BLaER1 treated with 17β-estradiol and CSF1 and Interleukin-3, amounts not matched to agents 10 nM and 100 nM (cell line): ENCODE measurements around the gene SPIRE2.
"Not testable (repeated sequence)": the region's sequence is repeated elsewhere in the genome, so short reads cannot be mapped to it uniquely, and the experiment has no call there.

Source experiments
- H3K27ac ChIP-seq, 11 experiments: shearing (Covaris generic); formaldehyde crosslinking; 2 replicates each; pipeline ENCODE4 v1.8.1; 2022
- H3K27me3 ChIP-seq, 11 experiments: shearing (Covaris generic); formaldehyde crosslinking; 2 replicates each; pipeline ENCODE4 v1.8.1; 2022
- H3K36me3 ChIP-seq, 11 experiments: shearing (Covaris generic); formaldehyde crosslinking; 2 replicates each; pipeline ENCODE4 v1.8.1; 2022
- H3K4me1 ChIP-seq, 10 experiments: shearing (Covaris generic); formaldehyde crosslinking; 2 replicates each; pipeline ENCODE4 v1.8.1; 2022
- H3K4me2 ChIP-seq, 11 experiments: shearing (Covaris generic); formaldehyde crosslinking; 2 replicates each; pipeline ENCODE4 v1.8.1; 2022
- H3K4me3 ChIP-seq, 10 experiments: shearing (Covaris generic); formaldehyde crosslinking; 2 replicates each; pipeline ENCODE4 v1.8.1; 2022
- H3K9ac ChIP-seq, 11 experiments: shearing (Covaris generic); formaldehyde crosslinking; 2 replicates each; pipeline ENCODE4 v1.8.1; 2022
- H3K9me3 ChIP-seq, 11 experiments: shearing (Covaris generic); formaldehyde crosslinking; replicated peaks in 1 of 11; 2 replicates each; pipeline ENCODE4 v1.8.1; 2022
- H4K20me1 ChIP-seq, 11 experiments: shearing (Covaris generic); formaldehyde crosslinking; 2 replicates each; pipeline ENCODE4 v1.8.1; 2022
- Cebpa-rat ChIP-seq, 11 experiments: shearing (Covaris generic); IDR thresholded peaks; 2 replicates each; pipeline ENCODE4 v1.8.1; 2022

SPIRE2 gene

DNA sequence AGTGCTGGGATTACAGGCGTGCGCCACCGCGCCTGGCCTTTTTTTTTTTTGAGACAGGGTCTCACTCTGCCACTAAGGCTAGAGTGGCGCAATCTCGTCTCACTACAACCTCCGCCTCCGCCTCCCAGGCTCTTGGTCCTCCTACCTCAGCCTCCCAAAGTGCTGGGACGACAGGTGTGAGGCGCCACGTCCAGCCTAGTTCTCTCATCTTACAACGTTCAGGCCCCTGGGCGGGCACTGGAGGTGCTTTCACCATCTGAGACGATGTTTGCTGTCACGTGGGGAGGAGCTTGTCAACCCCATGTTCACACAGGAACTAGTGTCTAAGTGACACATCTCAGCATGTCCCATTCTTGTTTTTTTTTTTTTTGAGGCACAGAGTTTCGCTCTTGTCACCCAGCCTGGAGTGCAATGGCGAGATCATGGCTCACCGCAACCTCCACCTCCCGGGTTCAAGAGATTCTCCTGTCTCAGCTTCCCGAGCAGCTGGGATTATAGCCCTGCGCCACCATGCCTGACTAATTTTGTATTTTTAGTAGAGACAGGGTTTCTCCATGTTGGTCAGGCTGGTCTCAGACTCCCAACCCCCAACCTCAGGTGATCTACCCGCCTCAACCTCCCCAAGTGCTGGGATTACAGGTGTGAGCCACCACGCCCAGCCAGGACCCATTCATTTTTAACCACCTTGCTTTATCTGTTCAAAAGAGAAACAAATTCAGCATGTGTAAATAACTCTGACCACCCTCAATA, 6.7 kb upstream of the SPIRE2 start:
- peak overlapping the region in 1 of 11 experiments; percentile 31; a peak in 1 of 22 replicates for H3K27ac ChIP-seq
- no peak for TF ChIP-seq Cebpa-rat (IDR thresholded peaks at IDR 0.05)
- peak overlapping the region in 5 of 11 experiments; percentile 28 to 54 (median 46); a peak in 4 of 22 replicates for H3K9ac ChIP-seq

DNA sequence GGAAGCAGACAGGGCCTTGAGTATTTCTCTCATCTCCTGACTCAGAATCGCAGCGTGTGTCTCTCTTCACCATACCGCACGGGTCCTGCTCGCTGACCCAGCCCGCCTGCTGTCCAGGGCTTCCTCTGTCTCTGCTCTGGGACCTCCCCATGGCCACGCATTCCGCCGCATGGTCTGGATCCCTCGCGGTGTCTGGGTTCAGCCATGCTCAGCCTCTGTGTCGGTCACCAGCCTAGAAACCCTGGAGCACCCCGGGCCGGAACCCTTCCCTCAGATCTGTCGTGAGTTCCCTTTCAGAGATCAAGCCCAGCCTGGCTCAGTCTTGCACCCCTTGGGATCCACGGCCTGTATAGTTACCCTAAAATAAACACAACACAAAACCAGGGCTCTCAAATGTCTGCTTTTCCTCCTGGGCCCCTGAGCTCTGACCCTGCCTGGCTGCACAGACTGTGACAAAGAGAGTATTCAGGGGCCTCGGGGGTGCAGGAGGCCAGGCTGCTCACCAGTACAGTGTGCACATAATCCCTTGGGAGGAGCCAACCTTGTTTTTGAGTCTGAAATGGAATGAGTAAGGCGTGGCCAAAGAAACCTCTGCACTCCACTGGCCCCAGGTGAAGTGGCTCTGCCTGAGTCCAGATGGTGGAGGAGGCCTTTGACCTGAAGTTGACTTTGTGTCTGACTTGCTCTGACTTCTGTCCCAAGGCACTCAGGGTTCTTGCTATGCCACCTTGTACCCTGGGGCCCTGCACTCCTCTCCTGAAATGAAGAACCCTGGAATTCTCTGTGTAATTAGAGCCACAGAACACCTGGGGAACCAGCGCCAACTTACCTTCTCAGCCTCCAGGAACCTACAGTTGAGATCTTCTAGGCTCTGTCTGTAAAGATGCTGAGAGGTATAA, 5.8 kb upstream of the SPIRE2 start:
- Histone ChIP-seq H3K4me1 (peaks cover 16 to 45% (median 38%) of the 10 kb centered on the region in 10 experiments), H3K4me2 (peak overlapping the region; percentile 41 to 79 (median 64); a peak in 21 of 22 replicates), H3K4me3 (no peak overlapping the region), H3K9me3 (no peaks in the 10 kb centered on the region), H3K27me3 (peaks cover 0 to under 1% (median 0%) of the 10 kb centered on the region in 11 experiments; a peak in 1 of 22 replicates), H3K27ac (peak overlapping the region in 2 of 11 experiments; percentile 2 to 31; a peak in 3 of 22 replicates), H4K20me1 (peaks cover 0 to 23% (median 0%) of the 10 kb centered on the region in 11 experiments; a peak in 4 of 22 replicates), H3K36me3 (no peaks in the 10 kb centered on the region), H3K9ac (peak overlapping the region in 6 of 11 experiments; percentile 12 to 54 (median 40); a peak in 6 of 22 replicates)
- no peak for TF ChIP-seq Cebpa-rat (IDR thresholded peaks at IDR 0.05)

More for the DNA sequence above, 6.7 kb upstream of the SPIRE2 start:
- no peaks in the 10 kb centered on the region for H3K36me3 ChIP-seq
- H3K4me1 ChIP-seq = peaks cover 15 to 46% (median 38%) of the 10 kb centered on the region in 10 experiments
- H4K20me1 ChIP-seq = peaks cover 0 to 15% (median 0%) of the 10 kb centered on the region in 11 experiments; a peak in 3 of 22 replicates
- H3K4me3 ChIP-seq = no peak overlapping the region
- H3K27me3 ChIP-seq = no peaks in the 10 kb centered on the region
- H3K4me2 ChIP-seq = peak overlapping the region; percentile 41 to 79 (median 64); a peak in 21 of 22 replicates
- H3K9me3 ChIP-seq = no peaks in the 10 kb centered on the region

- peaks cover 0 to 27% (median 0%) of the 10 kb centered on the region in 11 experiments; a peak in 4 of 22 replicates for H4K20me1 ChIP-seq
- TF ChIP-seq Cebpa-rat (IDR thresholded peaks at IDR 0.05) = no peak
- no peak overlapping the region for H3K27ac ChIP-seq
- H3K9ac ChIP-seq = no peak overlapping the region
- no peaks in the 10 kb centered on the region for H3K9me3 ChIP-seq
- H3K27me3 ChIP-seq = peaks cover 0 to 5% (median 0%) of the 10 kb centered on the region in 11 experiments; a peak in 1 of 22 replicates
- peaks cover 18 to 45% (median 39%) of the 10 kb centered on the region in 10 experiments for H3K4me1 ChIP-seq
- no peaks in the 10 kb centered on the region for H3K36me3 ChIP-seq
- no peak overlapping the region for H3K4me3 ChIP-seq
- H3K4me2 ChIP-seq = peak overlapping the region in 8 of 11 experiments; percentile 41 to 79 (median 70); a peak in 13 of 22 replicates
These were observed 5.0 kb upstream of the SPIRE2 start for GRCh38 chr16:89823087-89823823.

GRCh38 chr16:89823824-89824148, 4.5 kb upstream of the SPIRE2 start:
- H3K4me3 ChIP-seq, H3K9ac ChIP-seq, H3K4me2 ChIP-seq, H3K27me3 ChIP-seq, H3K9me3 ChIP-seq, H3K36me3 ChIP-seq, H3K27ac ChIP-seq: not testable (repeated sequence)
- peaks cover 0 to 30% (median 3%) of the 10 kb centered on the region in 11 experiments; a peak in 12 of 22 replicates for H4K20me1 ChIP-seq
- peaks cover 17 to 45% (median 38%) of the 10 kb centered on the region in 10 experiments for H3K4me1 ChIP-seq

GRCh38 chr16:89826531-89827382, 1.5 kb upstream of the SPIRE2 start:
- peaks cover 0 to 10% (median 4%) of the 10 kb centered on the region in 11 experiments; a peak in 6 of 22 replicates for H3K27me3 ChIP-seq
- TF ChIP-seq Cebpa-rat (IDR thresholded peaks at IDR 0.05) = no peak
- no peak overlapping the region for H3K9ac ChIP-seq
- peaks cover 0 to 45% (median 19%) of the 10 kb centered on the region in 11 experiments; a peak in 15 of 22 replicates for H4K20me1 ChIP-seq
- H3K27ac ChIP-seq = no peak overlapping the region
- H3K4me3 ChIP-seq = no peak overlapping the region
- H3K9me3 ChIP-seq = no peaks in the 10 kb centered on the region
- no peaks in the 10 kb centered on the region for H3K36me3 ChIP-seq
- H3K4me2 ChIP-seq = peak overlapping the region in 8 of 11 experiments; percentile 1 to 95 (median 86); a peak in 10 of 22 replicates
- H3K4me1 ChIP-seq = peaks cover 22 to 48% (median 39%) of the 10 kb centered on the region in 10 experiments

DNA sequence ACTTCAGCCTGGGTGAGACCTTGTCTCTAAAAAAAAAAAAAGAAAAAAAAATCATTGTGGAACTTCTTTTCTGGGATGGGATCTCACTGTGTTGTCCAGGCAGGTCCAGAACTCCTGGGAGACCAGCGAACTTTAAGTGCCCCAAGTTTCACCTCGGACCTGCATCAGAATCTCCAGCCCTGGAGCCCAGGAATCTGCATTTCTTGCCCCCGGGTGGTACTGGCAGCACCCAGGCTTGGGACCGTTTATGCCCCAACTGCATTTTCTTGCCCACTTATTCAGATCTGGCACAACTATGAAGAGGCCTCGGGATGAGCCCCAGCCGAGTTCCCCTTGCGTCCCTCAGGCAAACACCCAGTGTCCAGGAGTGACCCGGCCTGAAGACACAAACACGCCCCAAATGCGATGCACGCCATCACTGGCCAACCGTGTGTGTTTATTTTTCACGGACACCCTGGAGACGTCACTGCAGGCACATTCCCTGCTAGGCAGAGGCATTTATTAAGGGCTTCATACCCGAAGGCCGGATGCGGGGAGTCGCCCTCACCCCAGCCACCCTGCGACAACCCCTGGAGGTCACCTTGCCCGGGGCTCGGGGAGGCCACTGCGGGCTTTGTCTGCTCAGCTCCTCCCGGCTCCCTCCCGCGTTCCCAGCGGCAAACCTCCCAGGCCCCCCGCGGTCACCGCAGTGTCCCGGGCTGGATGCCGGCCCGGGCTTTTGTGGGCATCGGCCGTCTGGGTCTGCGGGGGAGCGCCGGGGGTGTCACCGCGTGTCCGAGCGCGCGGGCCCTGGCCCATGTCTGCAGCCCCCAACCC, 684 bp upstream of the SPIRE2 start:
- Histone ChIP-seq H3K27ac (no peak overlapping the region), H3K9me3 (no peaks in the 10 kb centered on the region), H3K4me2 (peak overlapping the region; percentile 78 to 95 (median 88)), H3K4me3 (peak overlapping the region; percentile 37 to 66 (median 54); a peak in 17 of 20 replicates), H3K9ac (peak overlapping the region in 6 of 11 experiments; percentile 32 to 63 (median 50); a peak in 8 of 22 replicates), H3K36me3 (no peaks in the 10 kb centered on the region), H3K4me1 (peaks cover 21 to 39% (median 30%) of the 10 kb centered on the region in 10 experiments), H4K20me1 (peaks cover 0 to 43% (median 19%) of the 10 kb centered on the region in 11 experiments; a peak in 14 of 22 replicates), H3K27me3 (peaks cover 0 to 10% (median 4%) of the 10 kb centered on the region in 11 experiments; a peak in 6 of 22 replicates)
- TF ChIP-seq Cebpa-rat (IDR thresholded peaks at IDR 0.05) = no peak
